ENCODE results near the gene SYT5. TPM values are rescaled to one million over a fixed set of nuclear protein-coding genes. Genes with fewer than 3 reads are reported as not detected.

SYT5 gene
- polyA plus RNA-seq, 4 donors = 0.13 to 0.56 (median 0.29) TPM

GRCh38 chr19:55149078-55150003 is 30.7 kb downstream of the SYT5 start, which contains the start of gene TNNT1:
TNNT1 (minus strand) TSS chr19:55149206; CDS start chr19:55147157, 2,049 bp downstream.
- no peak for DNase-seq (ENCODE audit: low read depth in 4 of 4, low spot score in 3 of 4)

GRCh38 chr19:55147545-55148251 is 32.4 kb downstream of the SYT5 start:
- DNase-seq (ENCODE audit: low read depth in 4 of 4, low spot score in 3 of 4) = no peak

DNA sequence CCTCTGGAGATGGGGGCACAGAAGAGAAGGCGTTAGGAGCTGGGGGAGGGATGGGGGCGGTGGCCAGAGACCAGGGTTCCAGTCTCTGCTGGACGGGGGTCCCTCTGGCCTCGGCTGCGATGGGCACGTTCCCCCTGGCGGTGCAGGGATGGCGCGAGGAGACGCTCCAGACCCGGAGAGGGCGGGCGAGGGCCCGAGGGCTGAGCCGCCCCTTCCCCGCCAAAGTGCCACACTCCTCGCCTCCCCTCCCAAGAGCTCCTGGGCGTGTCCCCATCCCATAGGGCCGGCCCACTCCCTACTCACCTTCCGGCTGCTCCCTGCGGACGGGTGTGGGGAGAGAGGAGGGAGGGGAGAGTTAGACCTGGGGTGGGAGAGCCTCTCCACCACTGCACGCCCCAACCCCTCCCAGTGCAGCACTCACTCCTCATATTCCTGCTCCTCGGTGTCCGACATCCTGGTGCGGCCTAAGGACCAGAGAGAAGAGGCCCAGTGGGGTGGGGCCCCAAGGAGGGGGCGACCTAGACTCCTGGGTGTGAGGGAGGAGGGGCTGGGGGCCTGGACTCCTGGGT is 33.3 kb downstream of the SYT5 start:
- DNase-seq (ENCODE audit: low read depth in 4 of 4, low spot score in 3 of 4) = no peak

- no peak for DNase-seq (ENCODE audit: low read depth in 4 of 4, low spot score in 3 of 4)
These were observed 33.9 kb downstream of the SYT5 start for GRCh38 chr19:55146078-55146704.

DNA sequence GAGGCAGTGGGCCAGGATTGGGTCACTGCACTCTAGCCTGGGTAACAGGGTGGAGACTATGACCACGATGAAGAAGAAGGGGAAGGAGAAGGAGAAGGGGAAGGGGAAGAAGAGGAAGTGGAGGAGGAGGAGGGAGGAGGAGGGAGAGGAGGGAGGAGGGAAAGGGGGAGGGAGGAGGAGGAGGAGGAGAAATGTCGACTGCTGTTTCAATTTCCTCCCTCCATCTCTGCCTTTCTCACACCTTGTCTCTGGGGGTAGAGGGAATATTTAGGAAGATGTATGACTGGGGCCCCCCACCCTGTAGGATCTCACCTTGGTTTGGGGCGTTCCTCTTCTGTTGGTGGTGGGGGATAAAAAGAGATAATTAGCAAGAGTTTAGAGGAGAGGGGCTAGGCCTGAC is 34.9 kb downstream of the SYT5 start:
- DNase-seq (ENCODE audit: low read depth in 4 of 4, low spot score in 3 of 4) = no peak

DNA sequence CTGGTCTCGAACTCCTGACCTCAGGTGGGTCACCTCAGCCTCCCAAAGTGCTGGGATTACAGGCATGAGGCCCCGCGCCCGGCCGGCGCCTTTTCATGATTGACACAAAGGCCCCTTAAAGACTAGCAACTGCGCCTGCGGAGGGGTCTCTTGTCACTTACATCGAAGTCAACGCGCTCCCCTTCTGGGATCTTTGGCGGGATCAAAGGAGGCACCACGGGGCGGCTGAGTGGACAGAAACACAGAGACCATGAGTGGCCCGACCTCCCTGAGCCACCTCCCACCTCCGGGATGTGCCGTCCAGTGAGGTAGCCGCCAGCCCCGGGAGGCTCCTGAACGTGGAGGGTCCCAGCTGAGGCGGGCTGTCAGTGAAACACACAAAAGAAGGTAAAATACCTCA is 38.4 kb downstream of the SYT5 start:
- DNase-seq (ENCODE audit: low read depth in 4 of 4, low spot score in 3 of 4) = no peak

GRCh38 chr19:55137915-55138314 is 42.2 kb downstream of the SYT5 start:
- DNase-seq (ENCODE audit: low read depth in 4 of 4, low spot score in 3 of 4) = no peak

DNA sequence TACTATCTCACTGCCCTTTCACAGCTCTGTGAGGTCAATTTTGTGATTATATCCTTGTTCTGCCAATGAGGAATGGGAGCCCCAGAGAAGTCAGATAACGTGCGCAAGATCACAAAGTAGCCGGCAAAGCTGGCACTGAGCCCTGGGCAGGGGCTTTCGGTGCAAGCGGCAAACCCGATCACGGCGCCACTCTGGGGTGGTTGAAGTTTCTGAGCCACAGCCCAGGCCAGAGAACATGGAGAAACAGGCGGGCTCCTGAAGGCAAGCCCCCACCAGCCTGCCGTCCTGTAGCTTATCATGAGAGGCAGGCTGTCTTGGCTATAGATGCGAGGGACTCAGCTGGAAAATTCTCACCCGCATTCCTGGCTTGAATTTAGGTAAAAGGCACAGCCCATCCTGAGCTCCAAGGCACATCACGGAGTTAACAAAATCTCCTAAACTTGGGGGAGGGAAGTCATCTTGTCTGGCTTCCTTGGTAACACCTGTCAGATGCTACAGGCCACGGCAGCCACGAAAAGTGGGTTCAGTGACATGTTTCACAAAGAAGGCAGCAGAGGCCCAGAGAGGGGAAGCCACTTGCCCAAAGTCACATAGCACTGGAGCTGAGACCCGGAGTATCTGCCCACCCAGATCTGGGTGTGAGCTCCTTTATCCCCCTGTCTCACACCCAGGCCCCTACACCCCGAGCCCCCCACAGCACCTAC is 43.5 kb downstream of the SYT5 start:
- no peak for DNase-seq (ENCODE audit: low read depth in 4 of 4, low spot score in 3 of 4)

DNA sequence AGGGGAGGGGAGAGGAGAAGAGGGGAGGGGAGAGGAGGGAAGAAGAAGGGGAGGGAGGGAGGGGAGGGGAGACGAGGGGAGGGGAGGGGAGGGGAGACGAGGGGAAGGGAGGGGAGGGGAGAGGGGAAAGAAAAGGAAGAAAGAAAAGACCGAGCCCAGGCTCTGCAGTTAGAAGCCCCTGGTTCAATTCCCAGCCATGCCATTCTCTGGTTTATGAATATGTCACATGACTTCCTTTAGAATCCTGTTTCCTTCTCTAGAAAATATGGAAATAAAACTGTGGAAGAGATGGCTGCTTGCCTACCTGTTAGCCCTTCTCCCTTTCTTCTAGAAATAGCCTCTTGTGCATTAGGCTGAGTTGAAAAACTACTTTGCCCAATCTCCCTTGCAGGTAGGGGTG is 45.4 kb downstream of the SYT5 start:
- no peak for DNase-seq (ENCODE audit: low read depth in 4 of 4, low spot score in 3 of 4)

DNA sequence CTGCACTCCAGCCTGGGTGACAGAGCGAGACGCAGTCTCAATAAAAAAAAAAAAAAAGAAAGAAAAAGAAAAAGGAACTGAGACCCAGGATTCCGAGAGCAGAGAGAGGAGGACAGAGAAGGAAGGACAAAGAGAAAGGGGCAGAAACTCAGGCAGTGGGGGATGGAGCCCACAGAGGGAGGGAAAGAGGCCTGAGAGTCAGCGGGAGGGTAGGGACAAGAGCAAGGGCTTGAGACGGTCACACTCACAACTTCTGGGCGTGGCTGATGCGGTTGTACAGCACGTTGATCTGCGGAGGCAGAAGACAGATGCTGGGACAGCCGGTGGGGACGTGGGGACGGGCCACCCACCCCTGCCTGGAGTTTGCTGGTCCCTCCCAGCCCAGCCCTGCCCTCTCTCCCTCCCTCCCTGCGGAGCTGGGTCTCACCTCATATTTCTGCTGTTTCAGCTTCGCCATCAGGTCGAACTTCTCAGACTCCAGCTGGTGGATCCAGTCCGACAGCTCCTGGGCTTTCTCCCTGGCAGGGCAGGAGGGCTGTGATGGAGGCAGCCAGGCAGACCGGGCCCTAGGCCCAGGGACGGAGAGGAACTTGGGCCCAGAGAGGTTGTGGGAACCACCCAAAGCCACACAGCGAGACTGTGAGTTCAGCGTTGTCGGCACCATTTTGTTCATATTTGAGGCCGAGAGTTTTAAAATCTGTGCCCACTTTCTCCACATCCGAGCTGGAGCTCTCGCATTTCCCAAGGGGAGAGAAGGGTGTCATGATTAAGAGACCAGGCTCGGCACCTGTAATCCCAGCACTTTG is 46.2 kb downstream of the SYT5 start:
- no peak for DNase-seq (ENCODE audit: low read depth in 4 of 4, low spot score in 3 of 4)

DNA sequence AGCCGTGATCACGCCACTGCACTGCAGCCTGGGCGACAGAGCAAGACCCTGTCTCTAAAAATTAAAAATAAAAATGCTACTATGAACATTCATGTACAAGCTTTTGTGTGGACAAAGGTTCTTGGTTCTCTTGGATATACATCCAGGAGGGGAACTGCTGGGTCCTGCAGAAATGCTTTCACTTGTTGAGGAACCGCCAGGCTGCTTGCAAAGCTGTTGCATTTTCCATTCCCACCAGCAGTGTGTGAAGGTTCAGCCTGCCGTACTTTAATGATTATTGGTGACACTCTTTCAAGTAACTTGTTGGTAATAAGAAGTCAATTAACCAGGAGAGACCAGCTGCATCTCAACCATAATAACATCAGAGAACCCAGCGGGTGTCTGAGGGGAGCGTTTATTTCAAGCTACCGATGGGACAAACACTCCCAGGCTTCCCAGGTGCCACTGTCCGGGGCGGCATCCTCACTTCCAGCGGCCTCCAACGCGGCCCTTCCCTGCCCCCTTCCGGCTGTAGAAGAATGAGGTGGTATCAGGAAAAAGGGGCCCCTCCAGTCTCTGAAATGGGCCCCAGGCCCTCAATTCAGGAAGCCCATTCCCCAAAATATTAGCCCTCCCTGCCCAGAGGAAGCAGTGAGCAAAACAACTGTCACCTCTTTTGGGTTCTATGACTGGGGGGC is 47.5 kb downstream of the SYT5 start:
- DNase-seq (ENCODE audit: low read depth in 4 of 4, low spot score in 3 of 4) = no peak

DNA sequence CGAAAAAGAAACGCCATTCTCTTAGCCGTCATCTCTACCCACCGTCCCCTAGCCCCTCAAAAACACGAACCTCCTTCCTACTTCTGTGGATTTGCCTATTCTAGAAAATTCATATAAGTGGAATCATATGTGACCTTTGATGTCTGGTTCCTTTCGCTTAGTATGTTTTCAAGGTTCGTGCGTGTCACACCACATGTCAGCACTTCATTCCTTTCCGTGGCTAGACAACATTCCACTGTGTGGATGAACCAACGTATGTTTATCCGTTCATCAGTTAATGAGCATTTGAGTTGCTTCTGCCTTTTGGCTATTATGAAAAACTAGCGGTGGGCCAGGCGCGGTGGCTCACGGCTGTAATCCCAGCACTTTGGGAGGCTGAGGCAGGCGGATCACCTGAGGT is 48.7 kb downstream of the SYT5 start:
- DNase-seq (ENCODE audit: low read depth in 4 of 4, low spot score in 3 of 4) = no peak

Other genes starting within 250 kb of the SYT5 start
- under 1 TPM in 1 of 4 donors, not detected in 3; 0.03 TPM for gene NLRP7, start 232.8 kb downstream of the SYT5 start, polyA plus RNA-seq (ENCODE audit: insufficient read length in 4 of 4)
- 10 to 100 TPM in 3 of 4 donors, 1 to 10 TPM in 1; 5.6 to 22.0 (median 17.8) TPM for gene NLRP2, start 213.9 kb downstream of the SYT5 start, polyA plus RNA-seq (ENCODE audit: insufficient read length in 4 of 4)
- 1 to 10 TPM in 1 of 4 donors, under 1 TPM in 3; 0.35 to 1.2 (median 0.50) TPM for gene GP6, start 142.0 kb downstream of the SYT5 start, polyA plus RNA-seq (ENCODE audit: insufficient read length in 4 of 4)
- 10 to 100 TPM; 14.6 to 19.8 (median 17.8) TPM for gene RDH13, start 117.1 kb downstream of the SYT5 start, polyA plus RNA-seq (ENCODE audit: insufficient read length in 4 of 4)
- gene EPS8L1, start 104.4 kb downstream of the SYT5 start, polyA plus RNA-seq (ENCODE audit: insufficient read length in 4 of 4) = 10 to 100 TPM; 45.5 to 62.7 (median 55.4) TPM
- 100 to 1,000 TPM in 1 of 4 donors, 10 to 100 TPM in 3; 67.6 to 103 (median 74.7) TPM for gene PPP1R12C, start 62.7 kb downstream of the SYT5 start, polyA plus RNA-seq (ENCODE audit: insufficient read length in 4 of 4)
- 1 to 10 TPM; 2.9 to 6.0 (median 4.4) TPM for gene TNNT1, start 31.1 kb downstream of the SYT5 start, polyA plus RNA-seq (ENCODE audit: insufficient read length in 4 of 4)
- gene TNNI3, start 22.6 kb downstream of the SYT5 start, polyA plus RNA-seq (ENCODE audit: insufficient read length in 4 of 4) = 1 to 10 TPM; 3.1 to 5.3 (median 3.9) TPM
- 10 to 100 TPM in 1 of 4 donors, 1 to 10 TPM in 3; 8.1 to 10.9 (median 8.3) TPM for gene DNAAF3, start 13.7 kb downstream of the SYT5 start, polyA plus RNA-seq (ENCODE audit: insufficient read length in 4 of 4)
- gene PTPRH, start 29.2 kb upstream of the SYT5 start, polyA plus RNA-seq (ENCODE audit: insufficient read length in 4 of 4) = under 1 TPM in 3 of 4 donors, not detected in 1; 0.10 to 0.49 (median 0.27) TPM
- 1 to 10 TPM; 2.9 to 4.5 (median 3.9) TPM for gene TMEM86B, start 48.5 kb upstream of the SYT5 start, polyA plus RNA-seq (ENCODE audit: insufficient read length in 4 of 4)
- 10 to 100 TPM; 38.9 to 50.9 (median 44.2) TPM for gene PPP6R1, start 78.7 kb upstream of the SYT5 start, polyA plus RNA-seq (ENCODE audit: insufficient read length in 4 of 4)
- gene HSPBP1, start 99.8 kb upstream of the SYT5 start, polyA plus RNA-seq (ENCODE audit: insufficient read length in 4 of 4) = 10 to 100 TPM; 25.7 to 47.7 (median 29.7) TPM
- gene BRSK1, start 103.7 kb upstream of the SYT5 start, polyA plus RNA-seq (ENCODE audit: insufficient read length in 4 of 4) = 10 to 100 TPM; 14.1 to 16.7 (median 16.2) TPM
- gene TMEM150B, start 145.1 kb upstream of the SYT5 start, polyA plus RNA-seq (ENCODE audit: insufficient read length in 4 of 4) = 1 to 10 TPM in 3 of 4 donors, under 1 TPM in 1; 0.72 to 1.6 (median 1.4) TPM
- 10 to 100 TPM; 14.0 to 25.5 (median 16.9) TPM for gene KMT5C, start 159.6 kb upstream of the SYT5 start, polyA plus RNA-seq (ENCODE audit: insufficient read length in 4 of 4)
- 1 to 10 TPM in 1 of 4 donors, under 1 TPM in 3; 0.45 to 1.5 (median 0.72) TPM for gene COX6B2, start 174.4 kb upstream of the SYT5 start, polyA plus RNA-seq (ENCODE audit: insufficient read length in 4 of 4)
- gene GARIN5B, start 183.0 kb upstream of the SYT5 start, polyA plus RNA-seq (ENCODE audit: insufficient read length in 4 of 4) = under 1 TPM; 0.10 to 0.25 (median 0.16) TPM
- gene IL11, start 190.2 kb upstream of the SYT5 start, polyA plus RNA-seq (ENCODE audit: insufficient read length in 4 of 4) = 1 to 10 TPM; 1.0 to 1.8 (median 1.5) TPM
- under 1 TPM in 2 of 4 donors, not detected in 2; 0.47 to 0.56 TPM for gene TMEM190, start 196.5 kb upstream of the SYT5 start, polyA plus RNA-seq (ENCODE audit: insufficient read length in 4 of 4)
- 1 to 10 TPM in 1 of 4 donors, under 1 TPM in 3; 0.22 to 1.6 (median 0.62) TPM for gene TMEM238, start 204.0 kb upstream of the SYT5 start, polyA plus RNA-seq (ENCODE audit: insufficient read length in 4 of 4)
- 1,000 to 10,000 TPM in 1 of 4 donors, 100 to 1,000 TPM in 3; 895 to 1,455 (median 919) TPM for gene RPL28, start 205.6 kb upstream of the SYT5 start, polyA plus RNA-seq (ENCODE audit: insufficient read length in 4 of 4)
- 10 to 100 TPM; 42.6 to 69.0 (median 48.9) TPM for gene UBE2S, start 227.5 kb upstream of the SYT5 start, polyA plus RNA-seq (ENCODE audit: insufficient read length in 4 of 4)